Femur (tissue), 1 donor: ENCODE results near the gene TRAPPC10.
A peak's percentile ranks its signal among the peaks of the same experiment; 100 is the strongest.

Source experiments
- DNase-seq: peaks from one replicate; pipeline ENCODE4 v3.0.0-alpha.2; 2017

Gene TRAPPC10, protein sequence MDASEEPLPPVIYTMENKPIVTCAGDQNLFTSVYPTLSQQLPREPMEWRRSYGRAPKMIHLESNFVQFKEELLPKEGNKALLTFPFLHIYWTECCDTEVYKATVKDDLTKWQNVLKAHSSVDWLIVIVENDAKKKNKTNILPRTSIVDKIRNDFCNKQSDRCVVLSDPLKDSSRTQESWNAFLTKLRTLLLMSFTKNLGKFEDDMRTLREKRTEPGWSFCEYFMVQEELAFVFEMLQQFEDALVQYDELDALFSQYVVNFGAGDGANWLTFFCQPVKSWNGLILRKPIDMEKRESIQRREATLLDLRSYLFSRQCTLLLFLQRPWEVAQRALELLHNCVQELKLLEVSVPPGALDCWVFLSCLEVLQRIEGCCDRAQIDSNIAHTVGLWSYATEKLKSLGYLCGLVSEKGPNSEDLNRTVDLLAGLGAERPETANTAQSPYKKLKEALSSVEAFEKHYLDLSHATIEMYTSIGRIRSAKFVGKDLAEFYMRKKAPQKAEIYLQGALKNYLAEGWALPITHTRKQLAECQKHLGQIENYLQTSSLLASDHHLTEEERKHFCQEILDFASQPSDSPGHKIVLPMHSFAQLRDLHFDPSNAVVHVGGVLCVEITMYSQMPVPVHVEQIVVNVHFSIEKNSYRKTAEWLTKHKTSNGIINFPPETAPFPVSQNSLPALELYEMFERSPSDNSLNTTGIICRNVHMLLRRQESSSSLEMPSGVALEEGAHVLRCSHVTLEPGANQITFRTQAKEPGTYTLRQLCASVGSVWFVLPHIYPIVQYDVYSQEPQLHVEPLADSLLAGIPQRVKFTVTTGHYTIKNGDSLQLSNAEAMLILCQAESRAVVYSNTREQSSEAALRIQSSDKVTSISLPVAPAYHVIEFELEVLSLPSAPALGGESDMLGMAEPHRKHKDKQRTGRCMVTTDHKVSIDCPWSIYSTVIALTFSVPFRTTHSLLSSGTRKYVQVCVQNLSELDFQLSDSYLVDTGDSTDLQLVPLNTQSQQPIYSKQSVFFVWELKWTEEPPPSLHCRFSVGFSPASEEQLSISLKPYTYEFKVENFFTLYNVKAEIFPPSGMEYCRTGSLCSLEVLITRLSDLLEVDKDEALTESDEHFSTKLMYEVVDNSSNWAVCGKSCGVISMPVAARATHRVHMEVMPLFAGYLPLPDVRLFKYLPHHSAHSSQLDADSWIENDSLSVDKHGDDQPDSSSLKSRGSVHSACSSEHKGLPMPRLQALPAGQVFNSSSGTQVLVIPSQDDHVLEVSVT

DNA sequence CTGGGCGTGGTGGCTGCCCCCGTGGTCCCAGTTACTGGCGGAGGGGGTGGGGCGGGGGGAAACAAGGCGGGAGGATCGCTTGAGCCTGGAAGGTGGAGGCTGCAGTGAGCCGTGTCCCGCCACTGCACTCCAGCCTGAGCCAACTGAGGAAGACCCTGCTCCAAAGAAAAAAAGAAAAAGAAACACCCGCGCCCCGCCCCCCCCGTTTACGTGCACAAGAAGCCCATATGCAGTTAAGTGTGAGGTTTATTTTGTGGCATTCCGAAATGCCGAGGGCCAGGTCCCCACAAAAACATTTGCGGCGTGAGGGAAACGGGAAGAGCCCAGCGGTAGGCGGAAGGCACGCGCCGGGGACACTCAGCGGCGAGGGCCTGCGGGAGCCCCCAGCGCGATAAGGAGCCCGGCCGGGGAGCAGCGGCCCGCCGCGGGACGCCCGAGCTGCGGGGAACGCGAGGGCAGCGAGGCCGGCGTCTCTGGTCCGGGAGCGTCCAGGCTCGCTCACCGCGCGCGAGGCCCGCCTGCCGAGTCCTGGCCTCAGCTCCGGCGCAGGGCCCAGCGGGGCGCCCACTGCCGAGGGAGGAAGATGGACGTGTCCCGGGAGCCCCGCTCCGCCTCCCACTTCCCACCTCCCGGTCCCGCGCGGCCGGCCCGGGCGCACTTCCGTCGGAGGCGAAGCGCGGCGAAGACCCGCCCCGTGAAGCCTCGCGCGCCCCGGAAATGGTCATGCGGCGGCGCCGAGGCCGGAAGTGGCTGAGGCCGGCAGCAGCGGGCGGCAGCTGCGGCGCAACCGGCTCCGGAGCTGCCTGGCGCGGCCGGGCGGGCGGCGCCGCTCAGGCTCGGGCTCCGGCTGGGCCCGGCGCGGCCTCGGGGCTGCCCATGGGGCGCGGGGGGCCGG, at the start of gene TRAPPC10:
Gene TRAPPC10 (plus strand): TSS at position 731 of the 895 bp plus-strand sequence. CDS start 185 bp downstream, outside the sequence.
- peak; percentile 90 for DNase-seq

DNA sequence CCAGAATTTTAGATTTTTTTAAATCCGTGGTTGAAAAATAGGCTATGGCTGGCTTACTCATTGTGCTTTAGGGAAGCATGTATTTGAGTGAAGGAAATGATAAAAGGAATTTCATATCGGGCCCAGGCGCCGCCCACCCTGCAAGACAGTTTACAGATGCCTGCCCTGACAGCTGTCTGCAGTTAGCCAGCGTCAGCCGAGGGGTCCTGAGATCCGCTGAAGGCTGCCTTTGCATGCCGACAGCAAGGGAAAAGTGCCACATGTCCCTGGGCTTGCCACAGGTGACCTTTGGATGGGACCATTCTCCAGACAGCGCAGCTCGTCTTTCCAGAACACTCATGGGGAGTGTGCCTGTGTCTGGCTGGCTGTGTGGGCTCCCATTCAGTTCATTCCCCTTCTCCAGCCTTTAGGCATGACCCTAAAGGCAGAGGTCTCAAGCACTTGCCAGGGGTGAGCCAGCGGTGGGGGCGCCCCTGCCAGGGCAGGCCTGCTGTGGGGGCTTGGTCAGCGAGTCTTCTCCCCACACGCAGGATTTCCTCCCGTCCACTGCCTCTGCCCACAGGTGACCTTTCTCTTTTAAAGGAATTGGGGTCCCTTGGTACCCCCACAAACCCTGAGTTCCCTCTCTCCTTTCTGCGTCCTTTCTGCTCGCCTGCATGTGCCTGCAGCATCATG, 46.1 kb upstream of the TRAPPC10 start:
- DNase-seq, result no peak

DNA sequence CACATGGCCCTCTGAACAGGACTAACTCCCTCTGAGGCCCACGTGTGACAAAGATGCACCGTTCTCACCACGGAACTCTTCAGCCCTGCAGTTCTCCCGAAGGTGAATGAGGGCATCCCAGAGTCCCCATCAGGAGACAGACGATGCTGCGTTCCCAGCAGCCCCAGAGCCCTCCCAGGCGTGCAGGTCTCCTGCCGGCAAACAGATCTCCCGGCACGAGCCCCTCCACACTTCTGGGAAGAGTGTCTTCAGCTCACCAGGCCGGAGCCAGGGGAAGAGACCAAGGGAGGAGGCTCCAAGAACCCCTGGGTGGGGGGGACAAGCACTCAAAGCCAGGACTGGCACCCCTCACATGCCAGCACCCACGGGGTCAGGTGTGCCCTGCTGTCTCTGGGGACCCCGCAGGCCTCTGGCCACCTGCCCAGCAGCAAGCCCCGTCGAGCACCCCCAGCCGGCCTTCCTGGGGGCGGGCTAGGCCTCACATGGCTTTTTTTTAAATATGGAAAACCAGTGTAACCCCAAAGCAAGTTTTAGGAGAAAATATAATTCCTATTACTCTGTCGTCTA, 45.1 kb upstream of the TRAPPC10 start:
- no peak for DNase-seq

DNA sequence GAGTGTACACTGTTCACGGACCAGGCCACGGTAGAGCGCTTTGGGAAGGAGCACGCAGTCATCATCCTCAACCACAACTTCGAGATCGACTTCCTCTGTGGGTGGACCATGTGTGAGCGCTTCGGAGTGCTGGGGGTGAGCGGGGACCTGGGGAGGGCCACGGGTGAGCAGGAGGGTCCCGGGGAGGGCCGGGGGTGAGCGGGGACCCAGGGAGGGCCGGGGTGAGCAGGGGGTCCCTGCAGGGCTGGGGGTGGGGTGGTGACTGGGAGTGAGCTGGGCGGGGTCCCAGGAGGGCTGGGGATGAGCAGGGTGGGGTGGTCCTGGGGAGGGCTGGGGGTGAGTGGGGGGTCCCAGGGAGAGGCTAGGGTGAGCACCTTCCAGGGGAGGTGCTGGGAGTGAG, 44.1 kb upstream of the TRAPPC10 start:
- DNase-seq, result no peak

DNA sequence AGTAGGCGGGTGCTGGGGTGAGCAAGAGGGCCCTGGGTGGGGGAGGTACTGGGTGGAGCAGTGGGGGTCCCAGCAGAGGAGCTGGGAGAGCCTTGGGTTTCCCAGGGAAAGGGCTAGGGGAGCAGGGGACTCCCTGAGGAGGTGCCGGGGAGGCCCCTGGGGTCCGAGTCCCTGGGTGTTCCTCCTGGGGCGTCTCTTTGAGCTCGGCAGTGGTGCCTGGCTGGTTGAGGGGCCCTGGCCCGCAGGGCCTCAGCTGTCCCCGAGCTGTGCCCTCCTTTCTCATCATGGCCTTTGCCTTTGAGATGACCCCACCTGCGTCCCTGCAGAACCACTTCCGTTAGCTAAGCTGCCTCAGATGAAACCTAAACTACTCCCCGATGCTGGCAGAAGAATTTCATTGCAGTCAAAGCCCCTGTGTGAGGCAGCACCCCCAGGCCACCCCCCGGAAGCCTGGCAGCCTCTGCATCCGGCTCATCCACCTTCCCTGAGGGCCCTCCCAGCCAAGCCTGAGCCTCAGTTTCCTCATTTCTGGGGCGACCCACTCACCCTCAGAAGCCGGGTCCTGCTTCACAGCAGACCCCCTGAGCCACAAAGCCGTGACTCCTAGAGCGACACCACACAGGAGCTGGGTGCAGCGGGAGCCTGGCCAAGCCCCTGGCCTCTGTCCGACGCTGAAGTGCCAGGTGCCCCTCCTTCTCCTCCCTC, 43.5 kb upstream of the TRAPPC10 start:
- no peak for DNase-seq

DNA sequence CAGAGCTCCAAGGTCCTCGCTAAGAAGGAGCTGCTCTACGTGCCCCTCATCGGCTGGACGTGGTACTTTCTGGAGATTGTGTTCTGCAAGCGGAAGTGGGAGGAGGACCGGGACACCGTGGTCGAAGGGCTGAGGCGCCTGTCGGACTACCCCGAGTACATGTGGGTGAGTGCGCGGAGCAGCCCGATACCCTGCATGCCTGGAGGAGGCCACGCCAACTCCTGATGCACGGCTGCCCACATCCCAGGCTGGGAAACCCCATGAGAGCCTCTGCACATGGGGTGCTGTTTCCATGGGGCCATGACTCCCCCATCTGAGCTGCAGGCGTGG, 43.0 kb upstream of the TRAPPC10 start:
- DNase-seq, result no peak

DNA sequence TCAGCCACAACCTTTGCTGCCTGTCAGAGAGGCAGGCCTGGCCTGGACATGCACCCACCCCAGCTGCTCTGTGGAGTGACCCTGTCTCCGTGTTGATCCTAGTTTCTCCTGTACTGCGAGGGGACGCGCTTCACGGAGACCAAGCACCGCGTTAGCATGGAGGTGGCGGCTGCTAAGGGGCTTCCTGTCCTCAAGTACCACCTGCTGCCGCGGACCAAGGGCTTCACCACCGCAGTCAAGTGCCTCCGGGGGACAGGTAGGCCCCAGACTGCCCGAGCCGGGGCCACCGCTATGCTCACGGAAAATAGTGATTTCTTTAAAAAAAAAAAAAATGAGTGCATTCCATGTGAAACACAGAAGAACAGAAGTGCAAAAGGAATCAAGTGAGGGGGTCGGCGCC, 41.6 kb upstream of the TRAPPC10 start:
- DNase-seq, result no peak

DNA sequence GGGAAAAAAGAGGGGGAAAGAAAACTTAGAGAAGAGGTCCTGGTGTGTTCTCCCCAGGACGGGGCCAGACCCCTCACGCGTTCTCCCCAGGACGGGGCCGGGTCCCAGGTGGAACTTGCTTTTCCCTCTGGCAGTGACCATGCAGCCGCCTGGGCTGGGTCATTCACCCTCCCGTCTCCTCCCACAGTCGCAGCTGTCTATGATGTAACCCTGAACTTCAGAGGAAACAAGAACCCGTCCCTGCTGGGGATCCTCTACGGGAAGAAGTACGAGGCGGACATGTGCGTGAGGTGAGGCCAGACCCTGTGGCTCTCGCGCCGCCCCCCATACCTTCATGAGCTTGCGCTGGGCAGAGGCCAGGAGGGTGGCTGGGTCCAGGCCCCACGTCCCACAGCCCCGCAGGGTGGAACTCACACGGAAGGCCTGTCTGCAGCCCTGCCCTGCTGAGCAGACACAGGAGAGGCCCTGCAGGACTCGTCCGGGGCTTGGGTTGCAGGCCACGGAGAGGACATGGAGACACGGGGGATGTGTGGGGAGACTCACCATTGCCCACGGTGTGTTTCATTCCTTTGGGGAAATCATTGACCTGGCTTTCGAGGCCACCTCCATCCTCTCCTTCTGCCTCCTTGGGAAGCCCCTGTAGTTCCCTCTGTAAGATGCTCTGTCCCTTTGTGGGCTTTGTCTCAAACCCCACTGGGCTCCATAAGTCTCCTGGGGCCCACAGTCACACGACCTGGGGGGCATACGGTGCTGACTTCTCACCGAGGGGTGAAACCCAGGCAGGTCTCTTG, 40.7 kb upstream of the TRAPPC10 start:
- no peak for DNase-seq

DNA sequence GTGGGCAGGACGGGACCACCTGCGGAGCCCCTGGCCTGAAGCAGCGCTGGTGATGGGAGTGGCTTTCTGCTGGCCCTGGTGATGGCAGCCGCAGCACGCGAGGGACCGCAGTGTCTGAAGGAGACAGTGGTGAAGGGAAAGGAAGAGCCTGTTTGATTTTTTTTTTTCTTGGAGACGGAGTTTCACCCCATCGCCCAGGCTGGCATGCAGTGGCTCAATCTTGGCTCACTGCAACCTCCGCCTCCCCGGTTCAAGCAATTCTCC, 40.2 kb upstream of the TRAPPC10 start:
- no peak for DNase-seq

DNA sequence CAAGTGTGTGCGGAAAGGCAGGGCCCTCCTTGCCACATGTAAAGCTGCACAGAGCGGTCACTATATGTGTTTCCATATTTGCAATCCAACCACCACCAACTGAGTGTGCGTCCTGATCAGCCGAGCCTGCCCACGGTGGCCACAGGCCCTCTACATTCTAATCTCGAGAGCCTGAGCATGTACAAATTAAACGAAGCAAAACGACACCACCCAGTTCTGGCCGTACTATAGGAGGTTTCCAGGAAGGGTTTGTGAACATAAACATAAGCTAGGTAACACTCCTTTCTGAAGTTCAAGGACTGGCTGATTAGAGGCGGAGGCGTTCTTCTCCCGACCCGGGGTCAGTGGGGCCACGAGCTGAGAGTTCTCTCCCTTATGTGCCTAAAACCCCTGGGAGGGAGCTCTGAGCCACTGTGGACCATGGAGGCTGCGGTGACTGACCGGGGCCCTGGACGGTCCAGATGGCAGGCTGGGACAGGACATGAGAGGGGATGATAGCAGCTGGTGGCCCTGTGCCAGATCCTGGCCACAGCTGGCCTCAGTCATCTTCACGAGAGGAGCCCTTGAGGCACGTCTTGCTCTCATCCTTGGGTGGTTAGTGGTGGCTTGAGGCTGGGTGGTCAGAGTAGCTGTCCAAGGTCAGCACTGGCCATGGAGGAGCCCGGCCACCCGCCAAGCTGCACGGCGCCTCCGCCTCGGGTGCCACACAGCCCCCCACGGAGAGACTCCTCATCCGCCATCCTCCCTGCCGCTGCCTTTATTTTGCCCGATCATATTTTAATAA, 39.1 kb upstream of the TRAPPC10 start:
- DNase-seq, result no peak

DNA sequence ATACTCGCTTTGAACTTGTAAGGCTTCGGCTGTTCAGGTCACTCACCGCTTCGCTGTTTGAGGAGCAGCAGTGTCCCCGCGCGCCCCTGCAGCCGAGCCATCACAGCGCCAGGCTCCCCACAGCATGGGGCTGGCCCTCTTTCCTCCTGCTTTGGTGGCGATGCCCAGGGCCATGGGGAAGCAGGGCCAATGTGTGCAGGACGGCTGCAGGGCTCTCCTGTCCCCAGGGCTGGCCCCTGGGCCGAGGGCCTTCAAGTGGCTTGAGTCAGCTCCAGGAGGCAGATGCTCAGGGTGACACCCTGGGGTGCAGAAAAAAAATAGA, 38.5 kb upstream of the TRAPPC10 start:
- no peak for DNase-seq

DNA sequence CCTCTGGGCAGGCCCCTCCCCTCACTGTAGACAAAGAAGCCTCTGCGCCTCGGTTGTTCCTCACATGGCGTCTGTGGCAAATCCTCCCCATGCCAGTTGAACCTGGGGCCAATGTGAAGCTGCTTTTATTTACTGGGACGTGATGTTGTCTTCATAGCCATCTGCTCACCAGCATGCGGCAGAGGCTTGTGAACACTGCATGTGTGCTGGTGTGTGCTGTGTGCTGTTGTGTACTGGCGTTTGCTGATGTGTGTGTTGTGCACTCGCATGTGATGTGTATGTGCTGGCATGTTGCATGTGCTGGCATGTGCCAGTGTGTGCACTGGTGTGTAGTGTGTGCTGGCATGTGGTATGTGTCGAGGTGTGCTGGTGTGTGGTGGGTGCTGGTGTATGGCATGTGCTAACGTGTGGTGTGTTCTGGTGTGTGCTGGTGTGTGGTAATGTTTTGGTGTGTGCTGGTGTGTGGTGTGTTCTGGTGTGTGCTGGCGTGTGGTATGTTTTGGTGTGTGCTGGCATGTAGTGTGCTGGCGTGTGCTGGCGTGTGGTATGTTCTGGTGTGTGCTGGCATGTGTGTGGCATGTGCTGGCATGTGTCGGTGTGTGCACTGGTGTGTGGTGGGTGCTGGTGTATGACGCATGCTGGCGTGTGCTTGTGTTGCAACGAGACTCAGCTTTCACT, 37.2 kb upstream of the TRAPPC10 start:
- no peak for DNase-seq

DNA sequence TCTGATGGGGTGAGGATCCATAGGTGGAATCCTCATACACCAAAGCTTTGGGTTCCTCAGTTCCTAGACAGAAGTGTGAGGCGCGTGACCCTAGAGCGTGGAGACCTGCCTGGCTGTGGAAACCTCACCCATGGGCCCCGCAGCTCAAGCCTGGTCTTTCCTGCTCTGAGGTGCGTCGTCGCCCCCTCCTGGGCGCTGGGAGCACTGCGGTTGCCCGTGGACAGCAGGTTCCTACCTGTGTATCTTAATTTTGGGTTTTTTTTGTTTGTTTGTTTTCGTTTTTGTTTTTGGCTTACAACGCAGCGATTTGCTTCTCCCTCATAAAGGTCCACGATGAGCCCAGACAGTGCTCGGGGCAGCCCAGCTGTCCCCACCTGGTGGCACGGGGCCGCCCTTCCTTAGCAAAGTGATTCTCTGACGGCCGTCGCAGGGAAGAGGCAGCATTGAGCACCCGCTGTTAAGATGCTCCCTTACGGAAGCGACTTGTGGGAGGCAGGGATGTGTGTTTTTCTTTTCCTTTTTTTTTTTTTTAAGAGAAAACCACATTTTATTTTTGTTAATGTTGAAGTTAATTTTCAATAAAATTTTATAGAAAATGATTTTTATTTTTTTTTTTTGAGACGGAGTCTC, 36.5 kb upstream of the TRAPPC10 start:
- DNase-seq, result peak; percentile 82

DNA sequence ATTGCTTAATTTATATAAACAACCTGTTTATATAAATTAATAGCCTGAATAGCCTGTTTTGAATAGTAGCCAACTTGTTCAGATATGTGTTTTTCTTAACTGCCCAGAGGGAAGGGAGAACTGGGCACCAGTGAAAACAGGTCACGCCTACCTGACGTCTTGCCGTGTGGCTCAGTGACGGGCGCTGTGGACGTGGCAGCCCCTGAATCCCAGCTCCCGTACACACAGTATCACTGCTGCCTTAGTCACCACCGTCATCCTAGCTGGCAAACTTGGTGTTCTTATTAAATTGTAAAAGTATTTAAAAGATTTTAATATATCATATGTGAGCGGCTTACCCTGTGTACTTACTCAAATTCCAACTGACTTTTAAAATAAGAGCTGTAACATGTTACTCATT, 35.4 kb upstream of the TRAPPC10 start:
- no peak for DNase-seq

DNA sequence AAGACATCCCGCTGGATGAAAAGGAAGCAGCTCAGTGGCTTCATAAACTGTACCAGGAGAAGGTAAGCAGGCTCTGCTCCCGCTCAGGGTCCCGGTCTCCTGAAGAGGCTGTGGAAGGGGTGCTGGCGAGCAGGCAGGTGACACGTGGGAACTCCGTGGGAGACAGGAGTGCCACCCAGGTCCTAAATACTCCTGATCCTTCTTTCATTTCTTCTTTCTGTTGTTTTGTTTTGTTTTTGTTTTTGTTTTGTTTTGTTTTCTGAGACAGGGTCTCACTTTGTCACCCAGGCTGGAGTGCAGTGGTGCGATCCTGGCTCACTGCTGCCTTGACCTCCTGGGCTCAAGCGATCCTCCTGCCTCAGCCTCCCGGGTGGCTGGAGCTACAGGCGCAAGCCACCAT, 34.0 kb upstream of the TRAPPC10 start:
- DNase-seq, result no peak

DNA sequence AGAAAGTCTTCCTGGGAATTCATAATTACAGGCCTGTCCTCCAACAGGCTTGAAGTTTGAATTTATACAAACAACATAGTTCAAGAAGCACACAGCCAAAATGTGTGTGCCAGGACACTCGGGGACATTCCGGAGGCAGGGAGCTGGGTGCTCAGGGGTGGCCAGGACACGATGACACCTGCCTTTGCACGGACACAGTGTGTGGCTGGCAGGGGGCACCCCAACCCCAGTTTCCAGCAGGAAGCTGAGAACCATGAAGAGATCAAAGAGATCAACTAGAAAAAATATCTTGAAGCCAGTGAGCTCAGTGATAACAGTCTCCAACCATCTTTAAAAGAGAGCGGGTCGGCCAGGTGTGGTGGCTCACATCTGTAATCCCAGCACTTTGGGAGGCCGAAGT, 32.5 kb upstream of the TRAPPC10 start:
- no peak for DNase-seq

DNA sequence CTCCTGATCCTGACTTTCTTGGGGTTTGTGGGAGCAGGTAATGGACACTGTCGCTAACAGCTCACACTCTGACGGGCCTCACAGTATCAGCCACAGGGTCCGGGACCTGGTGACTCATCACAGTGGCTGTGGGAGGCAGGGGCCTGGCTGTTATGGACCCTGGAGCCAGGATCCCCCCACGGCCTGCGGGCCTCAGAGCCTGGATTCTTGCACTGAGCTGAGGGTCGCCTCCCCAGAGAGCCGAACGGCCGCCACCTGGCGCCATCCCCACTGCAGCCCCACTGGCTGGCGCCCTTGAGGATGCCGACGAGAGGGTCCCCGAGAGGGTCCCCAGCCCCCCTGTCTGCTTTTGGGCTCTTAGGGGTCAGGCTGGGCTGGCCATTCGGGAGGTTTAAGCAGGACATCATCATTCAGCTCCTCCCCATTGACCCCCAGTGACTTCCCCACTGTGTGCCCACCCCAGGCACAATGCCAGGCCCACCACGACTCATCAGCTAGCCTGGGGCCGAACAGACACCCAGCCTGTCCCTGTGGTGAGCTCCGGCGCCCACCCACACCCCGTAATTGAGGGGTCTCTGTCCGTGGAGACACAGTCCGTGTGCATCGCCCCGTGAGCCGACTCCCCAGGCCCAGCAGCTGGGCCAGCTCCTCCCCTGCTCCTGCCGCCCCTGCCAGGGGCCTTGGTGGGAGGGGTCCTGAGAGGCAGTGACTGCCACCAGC, 30.8 kb upstream of the TRAPPC10 start:
- no peak for DNase-seq

DNA sequence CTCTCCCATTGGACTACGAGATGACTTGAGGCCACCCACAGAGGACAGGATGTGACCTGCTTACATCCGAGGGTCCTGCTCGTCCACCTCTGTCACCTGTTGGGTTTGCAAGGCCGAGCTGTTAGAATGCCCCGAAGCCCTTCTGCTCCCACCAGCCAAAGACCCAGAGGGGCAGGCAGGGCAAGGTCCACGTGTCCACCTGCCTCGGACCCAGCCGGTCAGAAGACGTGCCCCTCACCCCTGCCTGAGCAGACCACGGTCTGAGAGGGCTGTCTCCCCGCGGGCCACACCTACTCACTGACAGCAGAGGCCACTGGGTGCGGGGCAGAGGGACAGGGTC, 30.3 kb upstream of the TRAPPC10 start:
- DNase-seq, result no peak
